HG03521 (cell line): Measurements from ENCODE around the gene HUNK.

Source experiments
- ATAC-seq: cut with Tn5 transposase; IDR thresholded peaks from one replicate; pipeline ENCODE4 v1.9.1; 2021; ENCODE audit warnings: mild to moderate bottlenecking, moderate library complexity; ENCODE audit not compliant: unreplicated experiment

HUNK gene

GRCh38 chr21:31895077-31895835, 22.4 kb downstream of the HUNK start:
- no peak for ATAC-seq

DNA sequence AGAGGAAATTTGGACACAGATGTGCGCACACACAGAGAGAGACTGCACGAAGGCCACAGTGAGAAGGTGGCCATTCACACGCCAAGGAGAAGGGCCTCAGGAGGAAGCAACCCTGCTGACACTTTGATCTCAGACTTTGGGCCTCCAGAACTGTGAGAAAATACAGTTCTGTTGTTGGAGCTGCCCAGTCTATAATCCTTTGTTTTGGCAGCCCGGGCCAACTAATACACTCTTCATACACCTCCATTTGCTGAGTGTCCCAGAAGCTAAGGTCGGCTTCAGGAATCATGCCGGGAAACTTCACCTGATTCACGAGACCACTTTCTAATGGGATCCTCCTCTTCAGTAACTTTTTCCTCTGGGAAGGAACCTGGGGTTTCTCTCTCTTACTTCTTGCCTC, 23.2 kb downstream of the HUNK start:
- no peak for ATAC-seq

DNA sequence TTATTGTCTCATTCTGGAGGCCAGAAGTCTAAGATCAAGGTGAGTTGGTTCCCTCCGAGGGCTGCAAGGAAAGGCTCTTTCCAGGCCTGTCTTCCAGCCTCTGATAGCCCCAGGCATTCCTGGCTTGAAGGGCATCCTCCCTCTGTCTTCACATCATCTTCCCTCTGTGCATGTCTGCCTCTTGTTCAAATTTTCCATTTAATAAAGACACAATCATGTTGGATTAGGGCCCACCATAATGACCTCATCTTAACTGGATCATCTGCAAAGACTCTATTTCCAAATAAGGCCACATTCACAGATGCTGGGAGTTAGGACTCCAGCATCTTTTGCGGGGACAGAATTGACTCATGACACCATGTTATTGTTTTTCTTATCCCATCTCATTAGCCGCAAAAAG, 24.5 kb downstream of the HUNK start:
- ATAC-seq: no peak

DNA sequence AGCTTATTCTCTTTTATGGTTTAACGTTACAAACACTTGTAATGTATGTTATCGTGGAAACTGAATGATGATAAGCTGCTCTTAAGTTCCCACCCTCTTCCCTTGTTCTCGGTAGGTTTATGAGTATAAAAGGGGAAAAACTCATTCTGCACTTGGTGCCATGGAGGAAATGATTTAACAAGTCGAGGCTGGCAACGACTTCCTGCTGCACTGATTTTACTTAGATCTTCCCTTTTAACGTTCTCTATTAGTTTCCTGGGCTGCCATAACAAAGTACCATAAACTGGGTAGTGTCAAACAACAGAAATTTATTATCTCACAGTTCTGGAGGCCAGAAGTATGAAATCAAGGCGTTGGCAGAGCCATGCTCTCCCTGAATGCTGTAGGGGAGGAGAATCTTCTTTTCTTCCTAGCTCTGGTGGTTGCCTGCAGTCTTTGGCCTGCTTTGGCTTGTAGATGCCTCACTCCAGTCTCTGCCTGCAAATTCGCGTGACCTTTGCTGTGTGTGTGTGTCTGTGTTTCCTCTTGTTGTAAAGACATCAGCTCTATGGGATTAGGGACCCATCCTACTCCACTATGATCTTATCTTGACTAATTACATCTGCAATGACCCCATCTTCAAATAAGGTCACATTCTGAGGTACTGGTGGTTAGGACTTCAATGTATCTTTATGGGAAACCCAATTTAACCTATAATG, 26.3 kb downstream of the HUNK start:
- no peak for ATAC-seq

DNA sequence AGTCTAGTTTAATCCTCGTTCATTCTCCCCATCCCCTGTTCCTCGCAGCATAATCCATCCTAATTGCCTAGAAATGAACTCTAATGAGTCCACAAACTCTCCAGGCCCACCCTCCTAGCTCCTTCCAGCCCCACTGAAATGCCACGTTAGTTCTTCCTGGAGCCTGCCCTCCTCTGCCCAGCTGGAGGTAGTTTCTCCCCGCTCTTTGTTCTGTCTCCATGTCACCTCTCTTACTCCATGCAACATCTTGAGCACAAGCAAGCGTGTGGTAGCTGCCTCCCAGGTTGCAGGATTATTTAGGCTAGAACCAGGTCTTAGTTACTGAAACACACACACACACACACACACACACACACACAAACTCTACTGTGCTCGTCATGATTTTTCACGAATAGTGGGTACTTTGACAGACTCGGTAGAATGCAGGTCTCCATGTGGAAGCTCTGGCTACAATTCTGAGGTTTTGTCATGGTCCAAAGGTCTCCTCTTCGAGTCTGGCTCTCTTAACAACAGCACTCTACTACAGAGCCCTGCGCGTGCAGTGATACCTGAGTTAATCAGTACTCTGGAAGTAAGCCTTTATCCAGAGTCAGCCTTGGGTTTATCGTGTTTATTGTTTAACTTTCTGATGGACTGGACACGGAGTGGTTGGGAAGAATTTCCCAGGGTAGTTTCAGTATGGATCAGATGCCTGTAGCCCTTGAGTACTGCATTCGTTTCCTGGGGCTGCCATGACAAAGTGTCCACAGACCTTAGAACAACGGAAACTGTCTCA, 27.5 kb downstream of the HUNK start:
- ATAC-seq: no peak

GRCh38 chr21:31901315-31901714, 28.5 kb downstream of the HUNK start:
- no peak for ATAC-seq

- no peak for ATAC-seq
Measured at GRCh38 chr21:31902438-31902837, 29.6 kb downstream of the HUNK start.

DNA sequence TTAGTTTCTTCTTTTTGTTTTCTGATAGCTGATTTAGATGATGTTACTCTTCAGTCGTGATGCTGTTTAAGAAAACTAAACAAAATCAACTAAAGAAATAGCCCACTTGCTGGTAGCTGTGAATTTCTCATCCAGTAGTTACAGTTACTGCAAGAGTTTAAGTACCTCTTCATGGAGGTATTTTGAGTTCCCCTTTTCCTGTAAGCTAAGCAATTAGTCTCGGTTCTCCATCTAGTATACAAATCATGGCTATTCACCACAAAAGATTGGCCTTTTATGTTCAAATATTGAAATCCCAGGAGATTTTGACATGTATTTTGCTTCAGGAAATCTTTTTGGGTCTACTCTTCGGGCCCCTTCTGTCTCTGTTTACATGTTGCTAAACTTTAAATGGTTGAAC, 31.1 kb downstream of the HUNK start:
- ATAC-seq: no peak

GRCh38 chr21:31905503-31906451, 33.0 kb downstream of the HUNK start:
- no peak for ATAC-seq

DNA sequence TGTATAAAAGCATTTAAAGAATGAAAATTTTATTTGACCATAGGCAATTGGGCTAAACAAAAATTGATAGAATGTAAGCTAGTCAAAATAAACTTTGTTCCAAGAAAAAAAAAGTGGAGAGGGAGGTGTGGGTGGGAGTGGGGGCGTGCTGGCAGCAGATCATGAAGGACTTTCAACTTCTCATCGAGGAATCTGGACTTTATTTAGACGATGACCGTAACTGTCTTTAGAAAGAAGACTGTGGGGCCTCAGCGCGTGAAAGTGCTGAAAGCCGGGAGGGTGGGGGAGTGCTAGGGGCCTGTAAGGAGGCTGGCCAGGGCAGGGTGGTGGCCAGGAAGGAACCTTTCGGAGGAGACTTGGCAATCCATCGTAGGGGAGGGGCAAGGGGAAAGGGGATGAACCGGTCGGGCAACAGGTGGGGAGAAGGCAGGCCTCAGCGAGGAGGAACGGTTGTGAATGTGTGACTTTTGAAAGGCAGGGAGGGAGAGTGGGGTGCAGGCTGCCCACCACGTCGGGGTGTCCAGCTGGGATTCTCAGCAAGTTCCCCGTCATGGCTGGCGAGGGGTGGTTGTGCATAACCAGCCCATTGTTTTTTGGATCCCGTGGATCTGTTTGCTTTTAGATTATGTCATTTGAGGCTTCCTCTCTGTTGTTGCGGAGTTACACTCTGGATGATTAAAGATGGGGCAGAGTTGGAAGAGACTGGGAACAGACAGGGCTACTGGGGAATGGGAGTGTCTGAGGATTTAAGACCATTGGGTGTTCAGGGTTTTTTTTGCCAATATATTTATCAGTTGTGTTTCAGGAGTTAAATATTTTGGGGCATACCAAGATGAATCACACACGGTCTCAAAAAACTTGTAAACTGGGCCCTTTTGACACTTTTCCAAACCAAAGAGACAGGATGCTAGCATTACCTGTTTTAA, 35.5 kb downstream of the HUNK start:
- ATAC-seq: no peak

DNA sequence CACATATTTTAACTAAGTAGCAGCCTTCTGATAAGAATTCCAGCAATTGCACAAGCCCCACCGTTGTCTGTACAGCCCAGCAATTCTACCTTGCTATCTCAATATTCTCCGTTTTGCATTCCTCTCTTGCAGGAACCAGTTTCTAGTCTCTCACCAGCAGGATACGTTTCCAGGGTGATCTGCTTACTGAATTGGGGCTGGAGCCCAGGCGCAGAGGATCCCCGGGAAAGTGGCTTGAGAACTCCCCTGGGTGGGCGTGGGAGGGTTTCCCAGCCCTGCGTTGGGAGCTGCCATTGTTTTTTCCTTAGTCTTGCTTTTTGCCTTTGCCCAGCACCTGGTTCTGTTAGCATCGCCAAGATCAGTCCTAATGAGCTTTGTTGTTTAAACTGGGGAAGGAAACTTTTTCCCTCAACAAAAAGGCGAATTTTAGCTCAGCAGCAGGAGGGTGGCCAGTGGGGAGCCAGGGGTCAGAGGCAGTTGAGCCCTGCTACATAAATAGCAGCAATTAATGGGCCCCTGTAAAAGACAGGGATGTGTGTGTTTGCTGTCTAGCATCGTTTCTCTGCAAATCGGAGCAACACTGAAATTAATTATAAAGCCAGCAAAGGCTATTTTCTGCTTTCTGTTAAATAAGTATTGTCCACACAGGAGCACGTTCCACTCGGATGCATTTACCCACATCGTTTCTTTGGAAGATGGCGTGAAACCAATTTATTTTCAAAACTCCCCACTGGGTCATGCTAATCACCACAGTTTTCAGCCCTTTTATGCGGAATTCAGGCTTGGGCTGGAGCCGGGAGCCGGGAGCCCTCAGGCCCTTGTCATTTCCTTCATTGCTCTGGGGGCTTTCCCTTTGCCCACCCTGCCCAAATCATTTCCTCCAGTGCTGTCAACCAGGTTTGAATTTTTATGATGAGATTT, 36.6 kb downstream of the HUNK start:
- no peak for ATAC-seq

DNA sequence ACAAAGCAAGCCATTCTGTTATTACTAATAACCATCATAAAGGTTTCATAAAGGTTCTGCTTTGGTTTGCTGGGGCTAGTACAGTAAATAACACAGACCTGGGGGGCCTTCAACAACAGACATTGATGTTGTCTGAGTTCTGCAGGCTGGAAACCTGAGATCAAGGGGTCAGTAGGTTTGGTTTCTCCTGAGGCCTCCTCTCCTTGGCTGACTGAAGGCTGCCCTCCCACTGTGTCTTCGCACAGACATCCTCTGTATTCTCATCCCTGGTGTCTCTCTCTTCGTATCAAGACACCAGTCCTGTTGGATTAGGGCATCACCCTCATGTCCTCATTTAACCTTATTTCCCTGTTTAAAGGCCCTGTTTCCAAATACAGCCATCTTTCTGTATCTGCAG, 37.3 kb downstream of the HUNK start:
- no peak for ATAC-seq

DNA sequence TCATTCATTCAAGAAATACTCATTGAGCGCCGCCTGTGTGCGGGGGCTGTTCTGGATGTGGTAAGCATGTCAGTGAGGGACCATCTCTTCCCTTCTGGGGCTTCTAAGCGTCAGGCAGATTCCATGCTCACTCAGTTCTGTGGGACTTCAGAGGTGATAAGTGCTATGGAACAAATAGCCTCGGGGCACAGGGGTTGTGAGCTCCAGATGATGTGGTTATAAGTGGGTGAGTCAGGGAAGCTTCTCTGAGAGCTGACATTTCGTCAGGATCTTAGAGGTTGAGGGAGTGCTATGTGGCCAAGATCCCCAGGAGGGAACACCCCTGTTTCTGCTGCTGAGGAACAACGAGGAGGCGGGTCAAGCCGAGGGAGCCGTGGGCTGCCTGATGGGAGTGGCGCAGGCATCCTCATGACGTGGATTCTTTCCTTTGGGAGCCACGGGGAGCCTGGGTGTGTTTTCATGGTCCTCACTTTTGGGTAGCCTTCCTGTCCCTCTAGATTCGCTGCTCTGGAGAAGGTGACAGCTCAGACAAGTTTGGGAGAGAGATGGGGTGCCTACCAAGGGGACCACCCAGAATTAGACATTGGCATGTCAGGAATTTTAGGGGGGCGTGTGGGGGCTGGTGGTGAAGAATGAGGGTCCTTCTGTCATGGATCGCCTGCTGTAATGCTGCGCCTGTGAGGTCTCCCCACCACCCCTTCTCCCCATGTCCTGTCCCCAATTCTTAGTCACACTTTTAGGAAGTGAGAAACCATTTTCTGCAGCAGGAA, 38.5 kb downstream of the HUNK start:
- no peak for ATAC-seq

GRCh38 chr21:31912501-31912900, 39.7 kb downstream of the HUNK start:
- no peak for ATAC-seq

DNA sequence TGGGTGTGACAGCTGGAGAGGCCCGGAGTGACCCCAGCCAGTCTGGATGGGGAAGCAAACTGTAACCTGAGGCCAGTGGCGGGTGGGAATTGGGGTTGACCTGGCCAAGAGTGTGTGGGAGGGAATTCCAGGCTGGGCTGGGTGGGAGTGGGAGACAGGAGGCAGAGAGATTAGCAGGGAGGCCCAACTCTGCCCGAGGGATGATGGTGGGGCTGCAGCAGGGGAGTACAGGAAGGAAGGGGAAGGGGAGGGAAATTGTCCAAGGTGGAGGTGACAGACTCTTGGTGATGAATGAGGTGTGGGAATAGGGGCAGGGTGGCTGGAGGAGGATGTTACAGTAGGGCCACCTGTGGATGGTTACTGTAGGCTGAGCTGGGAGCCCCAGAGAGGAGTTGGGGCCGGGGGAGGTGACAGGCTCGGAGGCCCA, 40.4 kb downstream of the HUNK start:
- ATAC-seq: no peak

DNA sequence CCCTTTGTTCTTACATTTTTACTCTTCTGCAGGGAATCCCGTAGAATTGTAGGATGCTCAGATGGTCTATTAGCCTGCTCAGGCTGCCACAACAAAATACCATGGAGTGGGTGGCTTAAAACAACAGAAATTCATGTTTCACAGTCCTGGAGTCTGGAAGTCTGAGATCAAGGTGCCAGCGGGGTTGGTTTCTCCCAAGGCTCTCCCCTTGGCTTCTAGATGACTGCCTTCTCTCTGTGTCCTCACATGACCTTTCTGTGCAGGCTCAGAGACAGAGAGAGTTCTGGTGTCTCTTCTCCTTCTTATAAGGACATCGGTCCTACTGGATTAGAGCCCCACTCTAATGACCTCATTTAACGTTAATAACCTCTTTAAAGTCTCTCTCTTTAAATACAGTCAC, 41.7 kb downstream of the HUNK start:
- ATAC-seq: no peak

DNA sequence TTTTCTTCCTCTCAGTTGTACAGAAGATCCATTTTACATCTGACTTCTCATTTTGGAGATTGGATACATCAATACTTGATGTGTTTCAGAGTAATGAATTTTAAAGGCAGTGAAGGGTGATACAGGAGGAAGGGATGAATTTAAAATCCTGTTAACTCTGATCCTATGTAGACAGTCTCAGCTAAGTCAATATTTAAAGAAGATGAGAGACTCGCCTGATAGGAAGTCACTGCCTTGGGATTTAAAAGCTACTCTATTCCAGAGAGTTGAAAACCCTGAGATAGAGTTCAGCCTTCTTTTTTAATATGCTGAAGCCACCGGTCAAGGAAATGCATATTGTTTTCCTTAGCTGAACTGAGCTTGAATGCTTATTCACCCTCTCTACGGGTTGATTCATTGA, 42.7 kb downstream of the HUNK start:
- ATAC-seq: no peak

- no peak for ATAC-seq
Measured at GRCh38 chr21:31917108-31917507, 44.3 kb downstream of the HUNK start.
